HG02938 (cell line): Measurements from ENCODE around the gene STAU1.
"Not testable (repeated sequence)": the region's sequence is repeated elsewhere in the genome, so short reads cannot be mapped to it uniquely, and the experiment has no call there.

Experiments
- ATAC-seq: cut with Tn5 transposase; IDR thresholded peaks from one replicate; pipeline ENCODE4 v1.9.1; 2021; ENCODE audit warnings: mild to moderate bottlenecking, moderate library complexity; ENCODE audit not compliant: unreplicated experiment

STAU1 gene

GRCh38 chr20:49166534-49167449, 21.3 kb downstream of the STAU1 start:
- ATAC-seq: peak; percentile 67

- ATAC-seq: no peak
Observed at GRCh38 chr20:49165611-49166010, 22.5 kb downstream of the STAU1 start.

- no peak for ATAC-seq
Observed at GRCh38 chr20:49163696-49164095, 24.4 kb downstream of the STAU1 start.

GRCh38 chr20:49161428-49162152, 26.5 kb downstream of the STAU1 start:
- ATAC-seq: no peak

- no peak for ATAC-seq
Observed at GRCh38 chr20:49160057-49160929, 27.8 kb downstream of the STAU1 start.

GRCh38 chr20:49157146-49157545, 31.0 kb downstream of the STAU1 start:
- ATAC-seq: no peak

- ATAC-seq: no peak
Observed at GRCh38 chr20:49156481-49156880, 31.7 kb downstream of the STAU1 start.

GRCh38 chr20:49151436-49151835, 36.7 kb downstream of the STAU1 start:
- no peak for ATAC-seq

- no peak for ATAC-seq
Observed at GRCh38 chr20:49149281-49150045, 38.7 kb downstream of the STAU1 start.

GRCh38 chr20:49148601-49149000, 39.5 kb downstream of the STAU1 start:
- no peak for ATAC-seq

- no peak for ATAC-seq
Observed at GRCh38 chr20:49147296-49147695, 40.8 kb downstream of the STAU1 start.

GRCh38 chr20:49146442-49147225, 41.5 kb downstream of the STAU1 start:
- no peak for ATAC-seq

- ATAC-seq: no peak
Observed at GRCh38 chr20:49140834-49141233, 47.3 kb downstream of the STAU1 start.

- ATAC-seq: no peak
Observed at GRCh38 chr20:49140411-49140810, 47.7 kb downstream of the STAU1 start.

GRCh38 chr20:49138431-49138830, 49.7 kb downstream of the STAU1 start:
- ATAC-seq: no peak

GRCh38 chr20:49136817-49137571, 51.1 kb downstream of the STAU1 start:
- ATAC-seq: no peak

- not testable (repeated sequence) for ATAC-seq
Observed at GRCh38 chr20:49134797-49135196, 53.3 kb downstream of the STAU1 start.

GRCh38 chr20:49133571-49133970, 54.6 kb downstream of the STAU1 start:
- no peak for ATAC-seq

- no peak for ATAC-seq
Observed at GRCh38 chr20:49132995-49133478, 55.1 kb downstream of the STAU1 start.
